HEK293 (cell line): Measurements from ENCODE around the gene NR1H2.

Experiments
- CTCF ChIA-PET: fragments of 350-600 bp; formaldehyde crosslinking; extraction: SDS; loops from one replicate; lab custom pipeline; 2021; ENCODE audit warnings: antibody characterized with exemption; lab: Yijun Ruan, JAX
- POLR2A ChIA-PET: fragments of 300-600 bp; formaldehyde crosslinking; extraction: SDS; loops from one replicate; lab custom pipeline; 2020; ENCODE audit warnings: antibody characterized with exemption, inconsistent platforms; lab: Yijun Ruan, JAX
- H3K27ac ChIP-seq: fragments of 200-500 bp; sonication (Bioruptor generic); 2 replicates; pipeline ENCODE4 v1.5.1; 2014; ENCODE audit warnings: low read depth, low read length, control low read depth, inconsistent platforms; ENCODE audit errors: extremely low read depth
- H3K36me3 ChIP-seq, 2 experiments: fragments of 200-500 bp in 1 of 2; sonication (Bioruptor generic) in 1 of 2; 1 replicate in 1 of 2; 2 replicates in 1 of 2; pipeline ENCODE4 v1.5.1; 2014 to 2017; ENCODE audit warnings: inconsistent platforms in 2 of 2, low read length in 2 of 2; ENCODE audit not compliant: control insufficient read depth in 2 of 2, insufficient read depth in 1 of 2
- H3K4me1 ChIP-seq: fragments of 200-500 bp; sonication (Bioruptor generic); 2 replicates; pipeline ENCODE4 v1.5.1; 2014; ENCODE audit warnings: mild to moderate bottlenecking, low read length, inconsistent platforms; ENCODE audit not compliant: control insufficient read depth, insufficient read depth
- H3K4me3 ChIP-seq: 2 replicates; pipeline ENCODE4 v1.5.1; 2011; ENCODE audit warnings: low read depth, mild to moderate bottlenecking, control low read depth, low read length, moderate library complexity
- H3K9me3 ChIP-seq: fragments of 200-500 bp; sonication (Bioruptor generic); 2 replicates; pipeline ENCODE4 v1.5.1; 2014; ENCODE audit warnings: low read depth, low read length, inconsistent platforms; ENCODE audit not compliant: control insufficient read depth, insufficient read depth
- HIC1 ChIP-seq: fragments of 450-650 bp; formaldehyde crosslinking; IDR thresholded peaks from 2 replicates; pipeline ENCODE4 v1.5.1; 2016; ENCODE audit warnings: missing biosample characterization, missing genetic modification characterization
- REST ChIP-seq: fragments of 450-650 bp; formaldehyde crosslinking; IDR thresholded peaks from 2 replicates; pipeline ENCODE4 v1.5.1; 2016; ENCODE audit warnings: missing biosample characterization, missing genetic modification characterization
- SCRT1 ChIP-seq: fragments of 450-650 bp; formaldehyde crosslinking; IDR thresholded peaks from 2 replicates; pipeline ENCODE4 v1.5.1; 2016; ENCODE audit warnings: missing biosample characterization, missing genetic modification characterization, borderline replicate concordance
- ZFP69B ChIP-seq: fragments of 450-650 bp; formaldehyde crosslinking; IDR thresholded peaks from 2 replicates; pipeline ENCODE4 v1.5.1; 2016; ENCODE audit warnings: missing biosample characterization, missing genetic modification characterization
- ZNF10 ChIP-seq: fragments of 450-650 bp; formaldehyde crosslinking; IDR thresholded peaks from 2 replicates; pipeline ENCODE4 v1.5.1; 2017; ENCODE audit warnings: missing biosample characterization, missing genetic modification characterization
- ZNF146 ChIP-seq: fragments of 450-650 bp; formaldehyde crosslinking; IDR thresholded peaks from 2 replicates; pipeline ENCODE4 v1.5.1; 2016; ENCODE audit warnings: missing biosample characterization, missing genetic modification characterization
- ZNF350 ChIP-seq: fragments of 450-650 bp; formaldehyde crosslinking; IDR thresholded peaks from 2 replicates; pipeline ENCODE4 v1.5.0; 2017; ENCODE audit warnings: missing biosample characterization, mild to moderate bottlenecking, missing genetic modification characterization
- ZNF394 ChIP-seq: fragments of 450-650 bp; formaldehyde crosslinking; IDR thresholded peaks from 2 replicates; pipeline ENCODE4 v1.5.1; 2016; ENCODE audit warnings: missing biosample characterization, missing genetic modification characterization, mild to moderate bottlenecking, moderate library complexity, borderline replicate concordance
- ZNF433 ChIP-seq: fragments of 450-650 bp; formaldehyde crosslinking; IDR thresholded peaks from 2 replicates; pipeline ENCODE4 v1.5.1; 2016; ENCODE audit warnings: missing biosample characterization, missing genetic modification characterization, low read depth
- ZNF488 ChIP-seq: fragments of 450-650 bp; formaldehyde crosslinking; IDR thresholded peaks from 2 replicates; pipeline ENCODE4 v1.5.1; 2016; ENCODE audit warnings: missing biosample characterization, missing genetic modification characterization
- ZNF580 ChIP-seq: fragments of 450-650 bp; formaldehyde crosslinking; IDR thresholded peaks from 2 replicates; pipeline ENCODE4 v1.5.1; 2016; ENCODE audit warnings: missing biosample characterization, missing genetic modification characterization
- ZNF768 ChIP-seq: fragments of 450-650 bp; formaldehyde crosslinking; IDR thresholded peaks from 2 replicates; pipeline ENCODE4 v1.5.1; 2018; ENCODE audit warnings: missing biosample characterization, mild to moderate bottlenecking, missing genetic modification characterization
- ZNF837 ChIP-seq: fragments of 450-650 bp; formaldehyde crosslinking; IDR thresholded peaks from 2 replicates; pipeline ENCODE4 v1.5.1; 2016; ENCODE audit warnings: missing biosample characterization, missing genetic modification characterization

The NR1H2 gene

GRCh38 chr19:50406829-50407228 lies 30.6 kb downstream of the NR1H2 start (continued):
- no peak for TF ChIP-seq ZNF768 (tag by site-specific recombination)
- TF ChIP-seq, all 188 proteins: peak for 0

GRCh38 chr19:50409347-50409746 lies 33.1 kb downstream of the NR1H2 start:
- no peak overlapping the region for H3K27ac ChIP-seq
- ChIA-PET CTCF (interaction anchor here (0.9 kb wide), 1 partner anchor 51 kb away, joined by 3 read pairs; no protein-coding TSS in a partner anchor), POLR2A (interaction anchor here (0.7 to 0.8 kb wide), 2 partner anchors 25 to 102 kb away, joined by 3 to 4 read pairs; partner anchors contain the start of genes JOSD2 and POLD1)
- H3K4me1 ChIP-seq: no peaks in the 10 kb centered on the region
- no peak overlapping the region for H3K4me3 ChIP-seq
- peaks cover 48 to 80% of the 10 kb centered on the region in 2 experiments for H3K36me3 ChIP-seq
- no peaks in the 10 kb centered on the region for H3K9me3 ChIP-seq
- no peak for TF ChIP-seq ZNF433 (tag by site-specific recombination)
- peak; percentile 21; the same call in 1 of the 2 replicates for TF ChIP-seq HIC1 (tag by site-specific recombination)

- H3K27ac ChIP-seq: no peak overlapping the region
- no peak overlapping the region for H3K4me3 ChIP-seq
- peak; percentile 36; the same call in 1 of the 2 replicates for TF ChIP-seq ZNF580
- no peak for TF ChIP-seq SCRT1
- no peaks in the 10 kb centered on the region for H3K4me1 ChIP-seq
- ChIA-PET POLR2A (interaction anchor here (0.8 kb wide), 1 partner anchor 26 kb away, joined by 3 read pairs; the partner anchor contains the start of gene POLD1), CTCF (interaction anchor here (0.6 to 0.9 kb wide), 3 partner anchors 13 to 434 kb away, joined by 3 to 5 read pairs (median 3); no protein-coding TSS in a partner anchor)
- H3K36me3 ChIP-seq: peaks cover 45 to 81% of the 10 kb centered on the region in 2 experiments
- no peaks in the 10 kb centered on the region for H3K9me3 ChIP-seq
Measured at GRCh38 chr19:50410109-50410508, 33.9 kb downstream of the NR1H2 start.

GRCh38 chr19:50412419-50412818 lies 36.2 kb downstream of the NR1H2 start:
- ChIA-PET POLR2A (no interaction called here), CTCF (interaction anchor here (0.6 to 0.7 kb wide), 3 partner anchors 37 to 144 kb away, joined by 3 to 6 read pairs (median 3); no protein-coding TSS in a partner anchor)
- Histone ChIP-seq H3K27ac (no peak overlapping the region), H3K9me3 (no peaks in the 10 kb centered on the region), H3K4me1 (no peaks in the 10 kb centered on the region), H3K4me3 (no peak overlapping the region), H3K36me3 (peaks cover 30 to 66% of the 10 kb centered on the region in 2 experiments; a peak in 2 of 3 replicates)
- TF ChIP-seq ZNF10 (no peak), ZNF146 (tag by site-specific recombination) (0 out of 2 replicates have a peak, but pooled peaks have one; percentile 48), ZNF837 (tag by site-specific recombination) (no peak), ZNF394 (tag by site-specific recombination) (no peak), ZFP69B (tag by site-specific recombination) (no peak), REST (tag by site-specific recombination) (no peak), ZNF350 (tag by site-specific recombination) (no peak), ZNF488 (tag by site-specific recombination) (no peak)
